NCI-H2196 treated with DMSO at 0.1 percent for 48 hours (cell line): ENCODE results near the gene KRTAP4-3.
"Not testable (repeated sequence)": the region's sequence is repeated elsewhere in the genome, so short reads cannot be mapped to it uniquely, and the experiment has no call there.

Source experiments
- DNase-seq: peaks from one replicate; lab custom pipeline; 2025; ENCODE audit not compliant: unreplicated experiment; lab: John Stamatoyannopoulos, UW

Gene KRTAP4-3

DNA sequence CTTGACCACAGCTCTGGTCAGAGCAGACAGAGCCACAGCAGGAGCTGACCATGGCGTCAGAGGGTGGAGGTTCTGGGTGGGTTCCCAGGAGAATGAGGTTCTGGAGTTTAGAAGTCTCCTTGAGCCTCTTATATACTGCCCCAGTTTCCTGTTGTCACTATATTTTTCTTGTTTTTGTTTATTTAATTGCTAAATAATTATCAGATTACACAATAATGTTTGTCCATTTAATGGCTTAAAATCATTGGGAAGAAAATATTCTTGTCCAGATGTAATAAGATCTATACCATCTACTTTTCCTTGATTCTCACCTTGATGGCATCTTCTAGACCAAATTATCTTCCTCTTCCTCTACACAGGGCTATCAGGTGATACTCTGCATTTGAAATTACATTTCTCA, at the start of gene KRTAP4-3:
Gene KRTAP4-3, minus strand, starts transcription at position 101 of the 400 bp plus-strand sequence. Its CDS starts 49 bp downstream, at position 52.
- DNase-seq: no peak

DNA sequence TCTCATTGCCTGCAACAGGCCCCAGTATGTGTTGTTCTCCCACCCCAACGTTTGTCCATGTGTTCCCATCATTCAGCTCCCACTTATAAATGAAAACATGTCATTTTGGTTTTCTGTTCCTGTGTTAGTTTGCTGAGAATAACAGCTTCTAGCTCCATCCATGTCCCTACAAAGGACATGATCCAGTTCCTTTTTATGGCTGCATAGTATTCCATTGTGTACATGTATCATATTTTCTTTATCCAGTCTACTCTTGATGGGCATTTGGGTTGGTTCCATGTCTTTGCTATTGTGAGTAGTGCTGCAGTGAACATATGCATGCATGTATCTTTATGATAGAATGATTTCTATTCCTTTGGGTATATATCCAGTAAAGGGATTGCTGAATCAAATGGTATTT, 47.7 kb upstream of the KRTAP4-3 start:
- DNase-seq: no peak

DNA sequence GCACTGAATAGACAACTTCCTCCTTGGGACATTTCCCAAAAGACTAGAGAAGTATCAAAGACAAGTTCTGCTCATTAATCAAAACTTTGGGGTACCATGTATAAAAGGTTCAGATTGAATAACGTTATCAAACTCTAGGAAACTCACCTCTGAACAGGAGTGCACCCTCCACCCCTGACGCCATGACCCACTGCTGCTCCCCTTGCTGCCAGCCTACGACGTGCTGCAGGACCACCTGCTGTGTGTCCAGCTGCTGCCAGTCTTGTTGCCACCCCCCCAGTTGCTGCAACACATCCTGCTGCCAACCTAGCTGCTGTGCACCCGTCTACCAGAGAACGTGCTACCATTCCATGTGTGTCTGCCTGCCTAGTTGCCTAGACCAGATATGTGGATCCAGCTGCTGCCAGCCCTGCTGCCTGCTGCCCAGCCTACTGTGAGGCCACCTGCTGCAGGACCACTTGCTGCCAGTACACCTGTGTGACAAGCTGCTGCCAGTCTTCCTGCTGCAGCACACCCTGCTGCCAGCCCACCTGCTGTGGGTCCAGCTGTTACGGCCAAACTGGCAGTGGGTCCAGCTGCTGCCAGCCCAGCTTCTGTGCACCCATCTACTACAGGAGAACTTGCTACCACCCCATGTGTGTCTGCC, 44.6 kb upstream of the KRTAP4-3 start:
- peak; percentile 40 for DNase-seq

DNA sequence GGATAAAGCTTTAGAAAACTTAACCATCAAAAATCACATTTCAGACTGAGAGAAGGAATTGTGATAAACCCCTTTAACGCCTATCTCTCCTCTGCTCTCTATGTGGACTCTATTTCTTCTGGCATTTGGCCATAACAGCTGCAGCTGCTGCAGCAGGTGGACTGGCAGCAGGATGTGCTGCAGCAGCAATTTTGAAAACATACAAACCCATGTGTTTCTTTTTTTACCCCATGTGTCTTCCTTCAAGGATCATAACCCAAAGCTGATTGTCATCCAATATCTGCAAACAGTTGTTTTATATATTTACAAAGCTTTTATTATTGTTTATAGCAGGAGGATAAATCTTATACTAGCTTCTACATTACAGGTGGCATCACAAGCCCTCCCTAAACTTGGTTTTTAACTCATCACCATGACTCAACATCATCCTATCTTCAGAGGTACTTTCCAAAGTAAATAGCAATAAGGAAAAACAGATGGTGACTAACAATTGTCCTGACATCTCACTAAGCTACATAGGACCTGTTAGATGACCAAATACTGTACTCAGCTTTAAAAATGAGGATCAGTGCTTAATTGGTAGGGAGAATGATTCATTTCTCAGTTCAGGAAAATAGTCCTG, 43.9 kb upstream of the KRTAP4-3 start:
- DNase-seq: peak; percentile 58

- DNase-seq: no peak
These were observed 31.5 kb upstream of the KRTAP4-3 start for GRCh38 chr17:41199421-41200078.

DNA sequence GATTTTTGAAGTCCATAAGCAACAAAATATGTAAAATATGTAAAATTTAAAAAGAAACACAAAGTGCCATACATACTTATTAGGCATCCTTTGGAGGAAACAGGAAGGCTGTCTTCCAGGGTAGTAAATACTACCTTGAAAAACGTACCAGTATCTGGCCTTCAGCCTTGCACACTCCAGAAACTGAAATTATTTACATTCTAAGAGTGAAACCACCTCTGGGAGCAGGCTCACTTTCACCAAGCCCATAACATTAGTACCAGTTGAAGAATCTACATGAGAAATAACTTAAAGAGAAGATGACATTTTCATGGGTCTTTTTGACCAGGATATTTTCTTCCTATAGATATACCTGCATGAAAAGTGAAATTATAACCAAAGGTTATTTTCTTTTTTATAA, 28.0 kb upstream of the KRTAP4-3 start:
- DNase-seq: no peak

- no peak for DNase-seq
These were observed 22.3 kb upstream of the KRTAP4-3 start for GRCh38 chr17:41190328-41190727.

- DNase-seq: not testable (repeated sequence)
These were observed 21.9 kb upstream of the KRTAP4-3 start, which contains the start of gene KRTAP9-1 for GRCh38 chr17:41189837-41190318. Gene KRTAP9-1 (plus strand): TSS chr17:41189887. CDS start chr17:41189887, 0 bp downstream.

DNA sequence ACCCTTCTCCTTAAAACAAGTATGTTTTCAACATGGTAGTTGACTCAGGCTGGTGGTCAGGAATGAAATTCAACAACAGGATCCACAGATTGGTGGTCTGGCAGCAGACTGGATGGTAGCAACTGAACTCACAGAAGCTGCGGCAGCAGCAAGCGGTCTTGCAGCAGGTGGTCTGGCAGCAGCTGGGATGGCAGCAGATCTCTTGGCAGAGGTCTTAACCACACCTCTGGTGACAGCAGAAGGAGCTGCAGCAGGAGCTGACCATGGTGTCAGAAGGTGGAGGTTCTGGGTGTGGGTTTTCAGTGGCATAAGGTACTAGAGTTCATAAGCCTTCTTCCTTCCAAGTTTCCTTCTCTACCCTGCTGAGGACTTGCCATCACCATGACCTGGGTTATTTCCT, 18.9 kb upstream of the KRTAP4-3 start:
- DNase-seq: no peak

DNA sequence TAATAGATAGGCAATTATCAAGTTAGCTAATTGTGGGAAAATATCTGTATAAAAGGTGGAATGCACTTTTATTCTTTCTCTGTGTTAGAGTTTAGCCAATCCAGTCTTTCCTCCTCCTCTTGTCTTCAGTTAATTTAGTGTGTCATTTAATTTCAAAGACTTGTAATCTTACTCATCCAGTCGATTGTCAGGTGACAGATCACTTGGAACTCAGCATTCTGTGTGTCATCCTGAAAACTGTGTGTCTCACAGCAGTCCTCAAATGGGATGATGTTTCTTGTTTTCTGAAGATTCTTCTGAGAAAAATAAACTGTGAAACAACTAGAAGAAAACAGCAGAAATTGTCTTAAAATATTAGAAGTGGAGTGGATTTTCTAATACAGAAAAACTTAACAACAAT, 17.0 kb upstream of the KRTAP4-3 start:
- no peak for DNase-seq

DNA sequence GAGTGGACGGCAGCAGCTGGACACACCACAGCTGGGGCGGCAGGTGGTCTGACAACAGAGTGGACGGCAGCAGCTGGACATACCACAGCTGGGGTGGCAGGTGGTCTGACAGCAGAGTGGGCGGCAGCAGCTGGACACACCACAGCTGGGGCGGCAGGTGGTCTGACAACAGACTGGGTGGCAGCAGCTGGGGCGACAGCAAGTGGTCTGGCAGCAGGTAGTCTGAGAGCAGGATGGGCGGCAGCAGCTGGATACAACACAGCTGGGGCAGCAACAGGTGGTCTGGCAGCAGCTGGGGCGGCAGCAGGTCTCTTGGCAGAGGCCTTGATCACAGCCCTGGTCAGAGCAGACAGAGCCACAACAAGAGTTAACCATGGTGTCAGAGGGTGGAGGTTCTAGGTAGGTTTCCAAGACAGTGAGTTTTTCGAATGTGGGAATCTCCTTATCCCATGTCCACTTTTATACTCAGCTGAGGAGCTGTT, 16.5 kb upstream of the KRTAP4-3 start, which contains the start of gene KRTAP4-1:
Gene KRTAP4-1, minus strand, starts transcription at position 432 of the 482 bp plus-strand sequence. Its CDS starts 57 bp downstream, at position 375.
- DNase-seq: no peak

- no peak for DNase-seq
These were observed 11.0 kb upstream of the KRTAP4-3 start for GRCh38 chr17:41178843-41179616.

DNA sequence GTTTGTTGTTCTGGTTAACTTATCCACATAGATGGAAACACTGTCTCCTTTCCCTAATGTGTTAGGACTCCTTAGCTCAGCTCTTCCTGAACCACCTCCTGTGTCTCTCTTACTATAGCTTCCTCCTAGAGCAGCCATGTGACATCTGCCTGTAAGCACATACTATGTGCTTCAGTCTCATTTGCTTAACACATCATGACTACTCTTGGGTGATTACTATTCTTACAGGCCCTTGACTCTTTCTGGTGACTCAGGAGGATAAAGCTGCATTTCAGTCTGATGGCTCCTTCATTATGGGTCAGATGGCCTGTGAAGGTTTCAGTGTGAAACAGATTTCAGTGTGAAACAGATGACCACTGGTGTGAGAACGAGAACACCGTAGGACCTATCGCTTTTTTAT, 10.3 kb upstream of the KRTAP4-3 start:
- DNase-seq: no peak

- no peak for DNase-seq
These were observed 9.8 kb upstream of the KRTAP4-3 start, which contains the start of gene KRTAP4-2 for GRCh38 chr17:41177727-41178271. Gene KRTAP4-2 (minus strand): TSS chr17:41178221. CDS start chr17:41178164, 57 bp downstream.

DNA sequence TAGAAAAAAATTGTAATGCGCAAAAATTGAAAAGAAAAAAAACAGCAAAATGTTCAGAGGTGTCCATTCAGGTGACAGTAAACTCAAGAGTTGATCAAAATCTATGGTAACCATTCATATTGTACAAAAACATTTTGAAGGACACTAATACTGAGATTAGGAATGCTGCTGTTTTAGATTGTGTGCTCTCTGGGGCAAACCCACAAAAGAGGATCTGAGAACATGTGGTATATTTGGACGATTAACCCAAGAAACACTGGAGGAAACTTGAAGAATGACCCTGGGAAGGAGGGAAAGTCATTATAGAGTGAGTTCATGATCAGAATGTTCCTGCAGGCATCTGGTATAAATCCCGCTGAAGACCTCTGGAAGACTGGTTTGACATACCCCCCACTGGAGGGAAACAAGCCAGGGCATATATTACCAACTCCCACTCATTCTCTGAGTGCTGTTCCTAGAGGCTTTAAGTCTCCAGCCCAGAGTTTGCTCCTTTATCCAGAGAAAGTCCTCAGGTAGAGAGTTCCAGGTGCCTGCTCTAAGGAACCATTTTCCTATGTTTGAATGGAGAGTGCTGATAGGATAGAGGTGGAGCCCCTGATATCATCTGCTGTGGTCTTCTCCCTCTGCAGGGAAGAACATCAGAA, 8.8 kb upstream of the KRTAP4-3 start:
- no peak for DNase-seq

DNA sequence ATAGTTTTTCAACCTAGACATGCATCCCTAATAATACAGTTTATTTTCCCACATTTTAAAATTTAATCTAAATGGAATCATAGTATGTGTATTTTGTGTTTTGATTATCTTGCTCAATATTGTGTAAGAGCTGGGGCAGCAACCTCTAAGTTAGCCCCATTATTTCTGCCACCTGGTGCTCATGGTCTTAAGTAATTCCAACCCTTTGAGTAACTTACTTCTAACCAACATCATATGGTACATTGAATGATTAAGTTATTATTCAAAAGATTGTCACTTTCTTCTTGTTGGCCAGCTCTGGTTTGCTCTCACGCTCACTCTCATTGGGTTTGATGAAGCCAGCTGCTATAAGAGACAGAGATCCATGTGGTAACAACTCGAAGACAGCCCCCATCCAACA, 3.9 kb upstream of the KRTAP4-3 start:
- DNase-seq: no peak

DNA sequence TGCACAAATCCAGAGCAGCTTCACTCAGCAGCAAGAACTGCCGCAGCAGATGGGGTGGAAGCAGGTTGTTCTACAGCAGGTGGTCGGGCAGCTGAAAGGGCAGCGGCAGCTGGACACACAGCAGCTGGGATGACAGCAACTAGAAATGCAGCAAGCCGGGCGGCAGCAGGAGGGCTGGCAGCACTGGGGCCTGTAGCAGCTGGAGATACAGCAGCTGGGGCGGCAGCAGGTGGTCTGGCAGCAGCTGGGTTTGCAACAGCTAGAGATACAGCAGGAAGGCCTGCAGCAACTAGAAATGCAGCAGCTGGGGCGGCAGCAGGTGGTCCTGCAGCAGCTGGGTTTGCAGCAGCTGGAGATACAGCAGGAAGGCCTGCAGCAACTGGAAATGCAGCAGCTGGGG, 460 bp downstream of the KRTAP4-3 start:
- DNase-seq: no peak

- DNase-seq: no peak
These were observed 4.2 kb downstream of the KRTAP4-3 start for GRCh38 chr17:41163828-41164227.

GRCh38 chr17:41160648-41161047, 7.4 kb downstream of the KRTAP4-3 start, which contains the start of gene KRTAP4-4:
Gene KRTAP4-4 (minus strand): TSS chr17:41160748. CDS start chr17:41160691, 57 bp downstream.
- DNase-seq: no peak

DNA sequence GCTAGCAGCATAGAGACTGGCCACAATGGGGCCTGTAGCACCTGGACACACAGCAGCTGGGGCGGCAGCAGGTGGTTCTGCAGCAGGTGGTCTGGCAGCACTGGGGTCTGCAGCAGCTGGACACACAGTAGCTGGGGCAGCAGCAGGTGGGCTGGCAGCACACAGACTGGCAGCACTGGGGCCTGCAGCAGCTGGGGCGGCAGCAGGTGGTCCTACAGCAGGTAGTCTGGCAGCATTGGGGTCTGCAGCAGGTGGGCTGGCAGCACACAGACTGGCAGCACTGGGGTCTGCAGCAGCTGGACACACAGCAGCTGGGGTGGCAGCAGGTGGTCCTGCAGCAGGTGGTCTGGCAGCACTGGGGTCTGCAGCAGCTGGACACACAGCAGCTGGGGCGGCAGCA, 7.8 kb downstream of the KRTAP4-3 start:
- not testable (repeated sequence) for DNase-seq
